GM20000 (cell line): ENCODE measurements around the gene TNP1.

Source experiments
- DNase-seq: peaks from one replicate; pipeline ENCODE4 v3.0.0; 2012; ENCODE audit warnings: low spot score
- CTCF ChIP-seq: IDR thresholded peaks from 2 replicates; pipeline ENCODE4 v1.5.1; 2012; ENCODE audit warnings: mild to moderate bottlenecking, control low read depth; ENCODE audit errors: extremely low read depth, missing control alignments

Gene TNP1

GRCh38 chr2:216875862-216876261 lies 16.0 kb upstream of the TNP1 start:
- no peak for TF ChIP-seq CTCF
- no peak for DNase-seq

GRCh38 chr2:216873573-216873972 lies 13.7 kb upstream of the TNP1 start:
- TF ChIP-seq CTCF: no peak

GRCh38 chr2:216872624-216873023 lies 12.8 kb upstream of the TNP1 start:
- no peak for TF ChIP-seq CTCF

More at GRCh38 chr2:216873573-216873972, 13.7 kb upstream of the TNP1 start:
- DNase-seq: no peak

GRCh38 chr2:216872040-216872439 lies 12.2 kb upstream of the TNP1 start:
- no peak for DNase-seq
- TF ChIP-seq CTCF: no peak

More at GRCh38 chr2:216872624-216873023, 12.8 kb upstream of the TNP1 start:
- DNase-seq: no peak

- no peak for TF ChIP-seq CTCF
- DNase-seq: no peak
Measured at GRCh38 chr2:216871333-216871934, 11.6 kb upstream of the TNP1 start.

GRCh38 chr2:216870508-216871332 lies 10.9 kb upstream of the TNP1 start:
- DNase-seq: no peak
- TF ChIP-seq CTCF: no peak

GRCh38 chr2:216866515-216867095 lies 6.7 kb upstream of the TNP1 start:
- no peak for TF ChIP-seq CTCF
- no peak for DNase-seq
